IMR-90 (cell line): ENCODE measurements around the gene SASH1.

ENCODE experiments used
- BHLHE40 ChIP-seq: fragments of 150-350 bp; IDR thresholded peaks from 2 replicates; pipeline ENCODE4 v1.6.1; 2016; ENCODE audit warnings: mild to moderate bottlenecking, low read depth, low read length
- CTCF ChIP-seq: conservative IDR thresholded peaks from 2 replicates; pipeline ENCODE4 v1.5.1; 2012; ENCODE audit warnings: mild to moderate bottlenecking, low read depth, low read length, improper control_type of control experiment
- MAFK ChIP-seq: IDR thresholded peaks from 2 replicates; pipeline ENCODE4 v1.6.1; 2012; ENCODE audit warnings: low read depth, low read length, improper control_type of control experiment
- NFE2L2 ChIP-seq: fragments of 150-350 bp; IDR thresholded peaks from 2 replicates; pipeline ENCODE4 v1.6.1; 2016; ENCODE audit warnings: low read depth, mild to moderate bottlenecking, low read length
- RAD21 ChIP-seq: IDR thresholded peaks from 2 replicates; pipeline ENCODE4 v1.6.1; 2012; ENCODE audit warnings: low read length, improper control_type of control experiment
- RCOR1 ChIP-seq: IDR thresholded peaks from 2 replicates; pipeline ENCODE4 v1.6.1; 2012; ENCODE audit warnings: mild to moderate bottlenecking, low read length, improper control_type of control experiment; ENCODE audit not compliant: insufficient replicate concordance

GRCh38 chr6:148383658-148384368, 41.2 kb downstream of the SASH1 start:
- no peak for TF ChIP-seq NFE2L2
- no peak for TF ChIP-seq CTCF
- TF ChIP-seq BHLHE40 = no peak
- TF ChIP-seq RCOR1 = no peak
- TF ChIP-seq RAD21 = no peak
- no peak for TF ChIP-seq MAFK
